H9 (cell line): ENCODE measurements around the gene AHDC1. TPM values are rescaled to one million over a fixed set of nuclear protein-coding genes. Genes with fewer than 3 reads are reported as not detected.
A peak's percentile ranks its signal among the peaks of the same experiment; 100 is the strongest.

Experiments
- DNase-seq: peaks from one replicate; pipeline ENCODE4 v3.0.0-alpha.2; 2017
- H2AFZ ChIP-seq: one replicate; pipeline ENCODE4 v1.6.1; 2013; ENCODE audit warnings: mild to moderate bottlenecking, low read length, control low read depth, moderate library complexity
- H2AK5ac ChIP-seq: 2 replicates; pipeline ENCODE4 v1.6.1; 2013; ENCODE audit warnings: low read length, control low read depth, mixed read lengths; ENCODE audit not compliant: insufficient read length
- H2BK120ac ChIP-seq: one replicate; pipeline ENCODE4 v1.6.1; 2013; ENCODE audit warnings: low read depth, mild to moderate bottlenecking, low read length, control low read depth, inconsistent platforms; ENCODE audit not compliant: poor library complexity, severe bottlenecking
- H2BK12ac ChIP-seq: 2 replicates; pipeline ENCODE4 v1.6.1; 2013; ENCODE audit warnings: low read length, control low read depth, mixed read lengths, low read depth; ENCODE audit not compliant: insufficient read length
- H2BK15ac ChIP-seq: 2 replicates; pipeline ENCODE4 v1.6.1; 2013; ENCODE audit warnings: low read depth, low read length, control low read depth
- H2BK20ac ChIP-seq: one replicate; pipeline ENCODE4 v1.6.1; 2013; ENCODE audit warnings: low read depth, mild to moderate bottlenecking, low read length, control low read depth, inconsistent platforms; ENCODE audit not compliant: poor library complexity, severe bottlenecking
- H2BK5ac ChIP-seq: 2 replicates; pipeline ENCODE4 v1.6.1; 2013; ENCODE audit warnings: low read length, control low read depth, mixed read lengths; ENCODE audit not compliant: insufficient read length
- H3K14ac ChIP-seq: 2 replicates; pipeline ENCODE4 v1.6.1; 2013; ENCODE audit warnings: low read length, control low read depth; ENCODE audit not compliant: insufficient read depth
- H3K18ac ChIP-seq: 2 replicates; pipeline ENCODE4 v1.6.1; 2013; ENCODE audit warnings: low read depth, mild to moderate bottlenecking, mixed read lengths, low read length, control low read depth; ENCODE audit not compliant: insufficient read length
- H3K23ac ChIP-seq: 2 replicates; pipeline ENCODE4 v1.6.1; 2013; ENCODE audit warnings: low read length, control low read depth, mixed read lengths, low read depth; ENCODE audit not compliant: insufficient read length
- H3K23me2 ChIP-seq: 2 replicates; pipeline ENCODE4 v1.6.1; 2013; ENCODE audit warnings: low read depth, mild to moderate bottlenecking, mixed read lengths, low read length, control low read depth; ENCODE audit not compliant: insufficient read length, poor library complexity, severe bottlenecking
- H3K27ac ChIP-seq: 2 replicates; pipeline ENCODE4 v1.5.1; 2013; ENCODE audit warnings: low read length, control low read depth, mixed read lengths, low read depth; ENCODE audit not compliant: insufficient read length
- H3K27me3 ChIP-seq: 2 replicates; pipeline ENCODE4 v1.6.1; 2013; ENCODE audit warnings: low read length, control low read depth, inconsistent platforms; ENCODE audit not compliant: insufficient read depth
- H3K4ac ChIP-seq: 2 replicates; pipeline ENCODE4 v1.6.1; 2013; ENCODE audit warnings: low read depth, mild to moderate bottlenecking, control low read depth, inconsistent platforms, low read length, moderate library complexity
- H3K4me1 ChIP-seq: 2 replicates; pipeline ENCODE4 v1.6.1; 2013; ENCODE audit warnings: low read length, control low read depth, inconsistent platforms; ENCODE audit not compliant: insufficient read depth
- H3K4me2 ChIP-seq: 2 replicates; pipeline ENCODE4 v1.6.1; 2013; ENCODE audit warnings: low read length, control low read depth, mixed read lengths; ENCODE audit not compliant: insufficient read length, insufficient read depth
- H3K56ac ChIP-seq: 2 replicates; pipeline ENCODE4 v1.6.1; 2013; ENCODE audit warnings: low read depth, mild to moderate bottlenecking, mixed read lengths, low read length, control low read depth; ENCODE audit not compliant: insufficient read length
- H3K79me1 ChIP-seq: 2 replicates; pipeline ENCODE4 v1.6.1; 2013; ENCODE audit warnings: low read depth, mild to moderate bottlenecking, moderate library complexity, low read length, control low read depth, inconsistent platforms; ENCODE audit not compliant: insufficient read depth, poor library complexity, severe bottlenecking
- H3K79me2 ChIP-seq: 2 replicates; pipeline ENCODE4 v1.6.1; 2013; ENCODE audit warnings: low read length, control low read depth, inconsistent platforms; ENCODE audit not compliant: insufficient read depth
- H3K9ac ChIP-seq: 2 replicates; pipeline ENCODE4 v1.6.1; 2013; ENCODE audit warnings: low read length, control low read depth, mixed read lengths; ENCODE audit not compliant: insufficient read length; ENCODE audit errors: extremely low read depth
- H3K9me3 ChIP-seq: one replicate; pipeline ENCODE4 v1.6.1; 2013; ENCODE audit warnings: low read depth, low read length, inconsistent platforms; ENCODE audit not compliant: control insufficient read depth
- H3T11ph ChIP-seq: one replicate; pipeline ENCODE4 v1.6.1; 2013; ENCODE audit warnings: mild to moderate bottlenecking, low read length, control low read depth, inconsistent platforms
- H4K20me1 ChIP-seq: one replicate; pipeline ENCODE4 v1.6.1; 2013; ENCODE audit not compliant: control insufficient read depth, insufficient read length, insufficient read depth
- H4K5ac ChIP-seq: 2 replicates; pipeline ENCODE4 v1.6.1; 2013; ENCODE audit warnings: low read depth, mild to moderate bottlenecking, mixed read lengths, low read length, control low read depth; ENCODE audit not compliant: insufficient read length
- H4K8ac ChIP-seq: replicated peaks from 2 replicates; pipeline ENCODE4 v1.6.1; 2013; ENCODE audit warnings: low read length, control low read depth, mixed read lengths, low read depth; ENCODE audit not compliant: insufficient read length
- H4K91ac ChIP-seq: 2 replicates; pipeline ENCODE4 v1.6.1; 2013; ENCODE audit warnings: low read depth, mild to moderate bottlenecking, moderate library complexity, mixed read lengths, low read length, control low read depth; ENCODE audit not compliant: insufficient read length
- H3K27ac Mint-ChIP-seq, 3 experiments: 2 replicates in 2 of 3; 3 replicates in 1 of 3; pipeline ENCODE4 v1.8.0; 2020 to 2021; ENCODE audit warnings: mixed read lengths in 3 of 3, mild to moderate bottlenecking in 1 of 3, moderate library complexity in 1 of 3
- H3K27me3 Mint-ChIP-seq: 2 replicates; pipeline ENCODE4 v1.8.0; 2021; ENCODE audit warnings: low read depth, mild to moderate bottlenecking, moderate library complexity, mixed read lengths
- H3K36me3 Mint-ChIP-seq, 3 experiments: 2 replicates in 2 of 3; 3 replicates in 1 of 3; pipeline ENCODE4 v1.8.0; 2020 to 2021; ENCODE audit warnings: low read depth in 3 of 3, mixed read lengths in 3 of 3; ENCODE audit not compliant: insufficient read depth in 1 of 3
- H3K4me1 Mint-ChIP-seq, 2 experiments: 2 replicates each; pipeline ENCODE4 v1.8.0; 2020; ENCODE audit warnings: mixed read lengths in 2 of 2
- H3K4me3 Mint-ChIP-seq, 2 experiments: 2 replicates in 1 of 2; 3 replicates in 1 of 2; pipeline ENCODE4 v1.8.0; 2020 to 2021; ENCODE audit warnings: mild to moderate bottlenecking in 2 of 2, mixed read lengths in 2 of 2, moderate library complexity in 1 of 2
- H3K9me3 Mint-ChIP-seq, 2 experiments: 2 replicates in 1 of 2; 3 replicates in 1 of 2; pipeline ENCODE4 v1.8.0; 2020; ENCODE audit warnings: mild to moderate bottlenecking in 2 of 2, mixed read lengths in 2 of 2, moderate library complexity in 1 of 2
- WGBS: extraction: QIAGEN DNeasy Blood & Tissue Kit; methylation state at CpG from one replicate; pipeline ENCODE4 v1.1.7; 2013; ENCODE audit warnings: missing lambda C conversion rate, low lambda C conversion rate, mixed read lengths; ENCODE audit not compliant: insufficient read length; ENCODE audit errors: extremely low coverage; 5-methylcytosine and 5-hydroxymethylcytosine counted together
- total RNA-seq: library from RNA; stranded (reverse); gene quantifications from 2 replicates; pipeline ENCODE4 v1.2.1, GENCODE V29; 2021
- TF ChIP-seq, protein P1 (sequence below): fragments of 200-600 bp; sonication (generic); conservative IDR thresholded peaks from 3 replicates; pipeline ENCODE4 v1.8.0; 2021; ENCODE audit warnings: antibody characterized with exemption, mild to moderate bottlenecking

The AHDC1 gene
- total RNA-seq, 1 experiment from 2014 or later: 29.4 TPM

DNA sequence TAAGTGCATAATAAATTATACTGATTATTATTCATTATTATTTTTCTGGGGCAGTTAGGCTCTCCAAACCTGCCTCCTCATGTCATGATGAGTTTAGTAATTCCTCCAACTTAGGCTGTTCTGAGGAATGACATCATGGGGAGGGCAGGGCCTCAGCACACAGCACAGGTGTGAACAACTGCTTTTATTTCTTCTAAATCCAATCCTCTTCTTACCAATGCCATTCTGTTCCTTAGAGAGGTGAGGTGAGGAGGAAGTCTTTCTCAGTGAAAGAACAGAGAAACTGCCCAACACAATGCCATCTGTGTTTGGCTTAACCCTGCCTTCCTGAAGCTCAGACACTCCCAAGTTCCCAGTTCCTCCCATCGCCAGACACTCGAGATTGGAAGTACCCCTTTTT, 68.6 kb downstream of the AHDC1 start:
- H3K9ac ChIP-seq: no peak overlapping the region

More for the DNA sequence above, 68.6 kb downstream of the AHDC1 start:
- Histone ChIP-seq H4K5ac (no peak overlapping the region), H3K4me2 (no peak overlapping the region), H2BK120ac (no peak overlapping the region), H3K23me2 (no peaks in the 10 kb centered on the region), H4K91ac (no peak overlapping the region), H3K14ac (no peak overlapping the region), H3K18ac (no peak overlapping the region), H3K27me3 (no peaks in the 10 kb centered on the region), H3K4ac (no peak overlapping the region), H2BK5ac (no peak overlapping the region), H3K56ac (no peak overlapping the region), H2BK15ac (no peak overlapping the region), H3K9me3 (no peaks in the 10 kb centered on the region), H2BK20ac (no peak overlapping the region), H3T11ph (no peak overlapping the region), H2AFZ (no peak overlapping the region), H4K20me1 (no peaks in the 10 kb centered on the region), H3K79me2 (no peaks in the 10 kb centered on the region), H3K27ac (no peak overlapping the region), H3K23ac (no peak overlapping the region), H3K4me1 (peaks cover 7% of the 10 kb centered on the region; the same call in 1 of the 2 replicates), H4K8ac (no peak overlapping the region), H2AK5ac (no peak overlapping the region), H2BK12ac (no peak overlapping the region), H3K79me1 (no peaks in the 10 kb centered on the region)
- H3K27me3 Mint-ChIP-seq: no peaks in the 10 kb centered on the region; the same call in none of the 2 replicates
- H3K4me1 Mint-ChIP-seq: peaks cover 42 to 69% of the 10 kb centered on the region in 2 experiments
- H3K36me3 Mint-ChIP-seq: peaks cover 14 to 22% (median 19%) of the 10 kb centered on the region in 3 experiments; a peak in 6 of 7 replicates
- peak overlapping the region in 2 of 3 experiments; percentile 22 to 65; a peak in 2 of 7 replicates for H3K27ac Mint-ChIP-seq
- no peak overlapping the region; a peak in 1 of 5 replicates for H3K4me3 Mint-ChIP-seq
- TF ChIP-seq, protein P1, sequence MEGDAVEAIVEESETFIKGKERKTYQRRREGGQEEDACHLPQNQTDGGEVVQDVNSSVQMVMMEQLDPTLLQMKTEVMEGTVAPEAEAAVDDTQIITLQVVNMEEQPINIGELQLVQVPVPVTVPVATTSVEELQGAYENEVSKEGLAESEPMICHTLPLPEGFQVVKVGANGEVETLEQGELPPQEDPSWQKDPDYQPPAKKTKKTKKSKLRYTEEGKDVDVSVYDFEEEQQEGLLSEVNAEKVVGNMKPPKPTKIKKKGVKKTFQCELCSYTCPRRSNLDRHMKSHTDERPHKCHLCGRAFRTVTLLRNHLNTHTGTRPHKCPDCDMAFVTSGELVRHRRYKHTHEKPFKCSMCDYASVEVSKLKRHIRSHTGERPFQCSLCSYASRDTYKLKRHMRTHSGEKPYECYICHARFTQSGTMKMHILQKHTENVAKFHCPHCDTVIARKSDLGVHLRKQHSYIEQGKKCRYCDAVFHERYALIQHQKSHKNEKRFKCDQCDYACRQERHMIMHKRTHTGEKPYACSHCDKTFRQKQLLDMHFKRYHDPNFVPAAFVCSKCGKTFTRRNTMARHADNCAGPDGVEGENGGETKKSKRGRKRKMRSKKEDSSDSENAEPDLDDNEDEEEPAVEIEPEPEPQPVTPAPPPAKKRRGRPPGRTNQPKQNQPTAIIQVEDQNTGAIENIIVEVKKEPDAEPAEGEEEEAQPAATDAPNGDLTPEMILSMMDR: no peak
- no CpG with 5 or more reads among the region's 2 CpGs for WGBS
- H3K9me3 Mint-ChIP-seq: no peaks in the 10 kb centered on the region
- DNase-seq: no peak
